ENCODE measurements around the gene CTIF.
"Not testable (repeated sequence)": the region's sequence is repeated elsewhere in the genome, so short reads cannot be mapped to it uniquely, and the experiment has no call there.

CTIF gene

GRCh38 chr18:48857023-48857694 is 318.3 kb downstream of the CTIF start:
- no peak for DNase-seq

DNA sequence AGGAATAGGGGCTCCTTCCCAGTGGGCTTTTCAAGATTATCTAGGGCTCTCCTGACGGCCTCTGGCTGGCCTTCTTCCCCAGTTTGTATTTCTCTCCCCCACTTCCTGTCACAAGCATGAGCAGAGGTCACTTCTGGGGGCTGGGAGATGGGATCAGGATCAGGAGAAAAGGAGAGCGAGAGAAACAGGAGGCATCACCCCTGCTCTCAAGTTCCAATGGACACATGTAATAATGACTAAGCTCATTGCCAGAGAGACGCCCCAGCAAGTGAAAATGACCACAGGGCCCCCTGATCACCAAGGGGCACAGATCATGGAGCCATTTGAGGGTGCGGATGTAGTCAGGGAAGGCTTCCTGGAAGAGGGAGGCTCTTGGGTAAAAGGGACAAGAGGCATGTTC is 319.8 kb downstream of the CTIF start:
- DNase-seq: no peak

- no peak for DNase-seq
These were observed 320.8 kb downstream of the CTIF start for GRCh38 chr18:48859311-48860268.

DNA sequence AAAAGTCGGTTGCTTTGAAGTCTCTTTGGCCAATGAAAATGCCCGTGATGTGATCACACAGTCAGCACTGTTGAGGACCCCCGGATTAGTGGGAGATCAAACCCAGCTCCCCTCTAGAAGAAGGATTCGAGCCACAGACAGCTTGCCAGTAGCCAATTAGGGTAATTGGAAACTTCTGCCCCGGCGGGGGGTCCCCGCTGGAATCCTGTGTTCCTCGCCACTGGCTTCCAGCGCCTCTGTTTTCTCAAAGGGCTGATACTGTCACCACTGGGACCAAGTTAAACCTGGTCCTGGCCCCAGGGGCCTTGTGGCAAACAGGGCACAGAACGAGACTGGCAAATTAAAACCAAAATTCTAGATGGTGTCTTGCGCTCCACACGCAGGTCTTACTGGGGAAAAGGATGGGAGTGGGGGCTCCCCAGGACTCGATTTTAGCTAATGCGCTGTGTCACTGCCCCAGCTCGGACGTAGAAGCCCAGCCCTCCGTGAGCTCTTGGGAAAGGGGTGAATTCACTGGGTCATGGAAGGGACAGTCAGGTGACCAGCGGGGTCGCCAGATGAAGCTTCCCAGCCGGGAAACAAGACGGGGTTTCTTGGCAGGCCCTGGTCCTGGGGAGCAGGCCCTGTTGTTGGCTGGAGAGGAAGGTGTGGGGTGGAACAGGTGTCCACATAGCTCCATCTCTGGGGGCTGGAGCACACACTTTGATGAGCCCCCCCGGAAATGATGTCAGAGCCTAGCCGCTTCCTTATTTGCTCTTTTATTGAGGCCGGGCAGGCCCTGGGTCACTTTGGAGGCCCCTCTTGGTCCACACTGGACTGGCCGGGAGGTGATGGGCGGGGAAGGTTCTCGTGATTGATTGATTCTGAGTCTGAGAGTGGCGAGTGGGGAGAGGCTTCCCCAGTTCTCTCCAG is 321.7 kb downstream of the CTIF start:
- no peak for DNase-seq

DNA sequence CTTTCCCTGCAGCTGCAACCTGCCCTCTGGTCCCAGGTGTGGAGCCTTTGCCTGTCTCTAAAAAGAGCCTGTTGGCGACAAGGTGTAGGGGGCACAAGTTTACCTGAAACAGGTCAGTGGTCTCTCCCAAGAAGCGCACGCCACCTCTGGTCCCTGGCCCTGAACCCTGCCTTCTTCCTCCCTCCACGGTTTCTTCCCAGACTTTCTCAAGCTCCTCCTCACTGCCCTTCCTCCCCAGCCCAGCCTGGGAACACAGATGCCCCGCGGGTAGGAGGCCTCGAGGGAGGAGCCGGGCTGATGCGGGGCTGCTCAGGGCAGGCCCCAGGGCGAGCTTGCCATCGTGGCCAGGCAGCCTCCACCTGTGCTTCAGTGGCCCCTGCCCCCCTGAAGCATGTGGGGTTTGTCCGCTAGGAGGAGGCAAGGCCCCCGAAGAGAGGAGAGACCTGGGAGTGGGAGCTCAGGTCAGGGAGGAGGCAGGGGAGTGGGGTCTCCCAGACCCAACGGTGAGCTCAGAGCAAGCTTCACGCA is 322.4 kb downstream of the CTIF start:
- DNase-seq: no peak

DNA sequence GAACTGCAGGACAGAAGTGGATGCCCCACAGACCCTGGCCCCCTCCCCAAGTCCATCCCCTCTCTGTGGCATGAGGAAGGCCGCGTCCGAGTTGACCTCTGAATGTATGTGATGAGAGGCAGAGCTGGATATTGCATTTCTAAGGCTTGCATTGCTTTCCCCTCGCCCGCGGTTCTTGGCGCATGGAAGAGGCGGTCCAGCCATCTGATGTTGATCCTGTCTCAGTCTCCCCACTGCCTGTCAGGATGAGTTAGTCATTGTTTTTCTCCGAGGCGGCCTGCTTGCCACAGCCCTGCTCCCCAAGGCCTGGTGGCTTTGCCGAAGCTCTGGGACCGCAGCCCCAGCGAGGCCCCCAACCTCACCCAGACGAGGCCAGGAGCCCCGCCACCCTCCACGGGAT is 323.3 kb downstream of the CTIF start:
- no peak for DNase-seq

DNA sequence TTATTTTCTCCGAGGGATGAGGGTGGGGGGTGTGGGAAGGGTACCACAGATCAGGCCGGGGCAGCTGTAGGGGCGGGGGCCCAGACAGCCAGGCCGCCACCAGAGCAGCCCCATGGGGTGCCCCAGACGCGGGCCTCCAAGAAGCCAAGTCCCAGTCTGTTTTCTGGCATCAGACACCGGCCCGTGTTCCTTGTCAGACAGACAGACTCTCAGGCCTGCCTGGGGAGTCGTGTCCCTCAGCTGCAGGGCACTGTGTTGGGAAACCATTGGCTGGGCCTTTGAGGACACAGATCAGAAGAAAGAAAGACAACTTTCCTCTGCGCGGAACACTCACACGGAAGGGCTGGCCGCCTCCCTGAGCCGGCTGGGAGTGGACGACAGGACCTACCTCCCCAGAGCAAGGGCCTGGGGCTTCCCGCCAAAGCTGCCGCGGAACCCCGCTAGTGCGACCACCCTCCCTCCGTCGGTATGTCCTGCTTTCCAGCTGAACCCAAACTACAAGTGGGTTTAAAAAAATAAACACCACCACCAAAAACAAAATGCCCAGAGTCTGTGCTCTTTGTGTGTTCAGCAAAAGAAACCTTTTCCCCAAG is 323.9 kb downstream of the CTIF start:
- DNase-seq: no peak

- no peak for DNase-seq
These were observed 324.7 kb downstream of the CTIF start for GRCh38 chr18:48863432-48864065.

DNA sequence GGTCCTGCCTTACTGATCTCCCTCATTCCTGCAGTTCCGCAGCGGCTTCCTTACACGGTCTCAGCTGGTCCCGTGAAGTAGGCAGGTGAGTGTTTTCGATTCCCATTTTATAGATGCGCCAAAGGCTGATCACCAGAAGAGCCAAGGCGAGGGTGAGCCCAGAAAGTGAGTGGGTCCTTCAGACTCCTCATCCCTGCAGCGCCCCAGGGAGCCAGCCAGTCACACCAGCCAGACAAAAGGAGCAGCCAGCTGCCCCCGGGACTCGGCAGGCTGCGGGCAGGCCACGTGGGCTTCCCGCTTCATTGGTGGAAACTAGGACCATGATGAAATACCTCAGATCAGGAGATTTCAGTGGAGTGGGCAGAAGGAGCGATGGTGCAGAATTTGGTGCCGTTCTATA is 326.0 kb downstream of the CTIF start:
- peak; percentile 34 to 39 for DNase-seq

DNA sequence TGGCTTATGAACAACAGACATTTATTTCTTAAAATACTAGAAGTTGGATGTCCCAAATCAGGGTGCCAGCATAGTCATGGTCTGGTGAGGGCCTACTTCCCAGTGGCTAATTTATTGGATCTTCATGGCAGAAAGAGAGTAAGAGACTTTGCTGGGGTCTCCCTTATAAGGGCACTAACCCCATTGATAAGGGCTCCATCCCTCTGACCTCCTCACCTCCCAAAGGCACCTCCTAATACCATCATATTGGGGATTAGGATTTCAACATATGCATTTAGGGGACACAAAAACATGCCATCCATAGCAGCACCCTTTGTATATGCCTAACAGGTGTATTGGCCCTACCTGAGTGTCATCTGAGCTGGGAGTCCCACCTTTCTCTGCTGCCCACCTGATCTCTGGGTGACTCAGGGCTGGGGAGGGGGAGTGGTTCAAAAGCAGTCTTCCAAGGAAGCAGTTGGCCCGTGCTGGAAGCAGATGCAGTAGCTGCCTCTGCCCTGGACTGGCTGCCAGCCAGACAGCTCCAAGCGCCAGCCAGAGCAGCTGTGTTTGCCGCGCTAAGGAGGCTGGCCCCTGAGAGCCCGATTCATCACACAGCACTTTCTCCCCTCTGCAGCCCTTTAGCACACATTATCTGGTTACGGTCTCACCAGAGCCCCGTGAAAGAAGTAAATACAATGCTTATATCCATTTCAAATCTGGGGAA is 327.4 kb downstream of the CTIF start:
- DNase-seq: peak in 1 of 2 experiments; percentile 46

DNA sequence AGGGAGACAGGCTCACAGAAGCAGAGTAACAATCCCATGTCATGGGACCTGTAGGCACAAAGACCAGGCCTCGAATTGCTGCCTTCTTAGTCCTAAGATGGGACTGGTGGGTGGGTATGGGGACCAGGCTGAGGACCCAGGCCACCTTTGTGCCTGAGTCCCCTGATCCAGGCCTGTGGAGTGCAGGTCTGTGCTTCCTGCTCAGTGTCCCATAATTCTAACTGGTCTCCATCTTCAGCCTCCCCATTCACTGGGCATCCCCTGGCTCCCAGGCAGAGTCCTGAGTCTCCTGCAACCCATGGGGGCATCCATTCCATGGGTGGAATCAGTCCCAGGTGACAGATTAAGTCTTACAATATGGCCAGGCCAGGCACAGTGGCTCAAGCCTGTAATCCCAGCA is 328.0 kb downstream of the CTIF start:
- DNase-seq: no peak

DNA sequence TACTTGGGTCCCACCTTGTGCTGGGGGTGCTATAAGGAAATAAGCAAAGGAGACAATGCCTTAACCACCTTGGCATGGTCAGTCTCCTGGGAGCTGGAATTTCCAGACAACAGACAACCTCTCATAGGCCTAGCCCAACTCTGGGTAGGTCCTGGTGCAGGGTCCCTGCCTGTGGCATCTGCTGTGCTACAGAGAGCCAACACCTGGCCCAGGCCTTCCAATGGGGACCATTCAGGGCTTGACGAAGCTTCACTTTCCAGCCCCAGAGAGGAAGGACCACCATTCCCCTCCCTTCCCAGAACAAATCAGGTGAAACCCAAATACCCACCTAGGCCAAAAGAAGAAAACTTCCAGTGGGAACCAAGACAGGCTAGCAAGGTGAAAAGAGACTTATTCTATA is 329.1 kb downstream of the CTIF start:
- no peak for DNase-seq

DNA sequence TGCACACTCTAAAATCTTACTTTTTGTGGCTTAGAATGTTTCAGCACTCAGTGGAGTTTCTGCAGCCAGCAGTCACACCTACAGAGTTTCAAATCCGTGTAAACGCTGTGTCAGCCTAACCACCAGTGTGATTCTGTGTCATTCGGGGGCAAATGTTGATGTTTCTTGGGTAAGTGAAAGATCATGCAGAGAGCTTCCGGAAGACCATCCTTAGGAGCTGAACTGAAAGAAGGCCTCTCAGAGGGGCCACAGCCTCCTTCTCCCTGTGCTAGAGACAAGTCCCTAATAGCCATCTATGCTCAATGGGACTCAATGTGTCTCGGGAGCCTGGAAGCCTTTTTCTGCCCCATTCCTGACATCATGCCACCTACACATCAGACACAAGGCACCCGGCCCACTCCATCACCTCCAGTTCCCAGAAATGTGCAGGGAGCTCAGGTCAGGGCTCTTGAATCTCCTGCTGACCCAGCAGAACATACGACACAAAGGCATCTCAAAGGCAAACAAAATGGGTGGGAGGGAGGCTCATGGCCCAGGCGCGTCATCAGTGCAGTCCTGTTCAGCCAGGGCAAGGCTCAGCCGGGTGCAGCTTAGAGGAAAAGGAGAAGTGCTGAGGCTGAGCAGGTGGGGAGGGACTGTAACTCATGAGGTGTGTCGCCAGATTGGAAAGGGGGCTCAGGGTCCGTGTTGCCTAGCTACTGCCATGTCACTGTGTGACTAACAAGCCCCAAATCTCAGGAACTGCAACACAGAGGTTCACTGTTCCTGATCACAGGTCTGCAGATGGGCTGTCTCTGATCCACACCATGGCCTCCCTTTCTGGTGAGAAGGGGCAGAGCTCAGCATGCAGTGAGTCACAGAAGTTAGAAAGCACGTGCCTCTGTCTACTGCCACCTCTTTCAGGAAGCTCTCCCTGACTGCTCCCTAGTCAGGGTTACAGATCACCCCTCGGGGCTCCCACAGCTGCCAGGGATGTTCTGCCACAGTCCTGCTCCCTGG is 329.9 kb downstream of the CTIF start:
- DNase-seq: no peak

DNA sequence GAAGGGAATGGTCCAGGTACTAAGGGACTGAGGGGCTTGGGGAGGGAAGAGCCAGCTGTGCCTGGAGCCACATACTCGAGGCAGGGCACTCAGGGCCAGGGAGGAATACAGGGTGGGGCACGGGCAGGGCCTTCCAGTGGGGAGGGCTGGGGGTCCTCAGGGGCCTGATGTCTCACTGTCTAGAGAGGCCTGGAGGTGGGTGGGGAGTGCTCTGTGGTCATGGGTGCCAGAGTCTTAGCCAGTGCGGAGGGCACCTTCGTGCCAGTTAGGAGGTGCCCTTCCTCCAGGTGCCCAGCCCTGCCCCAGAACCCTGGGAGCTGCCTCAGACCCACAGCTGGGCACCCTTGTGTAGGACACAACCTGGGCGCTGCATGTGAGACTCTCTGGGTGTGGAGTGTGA is 330.8 kb downstream of the CTIF start:
- no peak for DNase-seq

- not testable (repeated sequence) for DNase-seq
These were observed 332.1 kb downstream of the CTIF start for GRCh38 chr18:48870926-48871325.

DNA sequence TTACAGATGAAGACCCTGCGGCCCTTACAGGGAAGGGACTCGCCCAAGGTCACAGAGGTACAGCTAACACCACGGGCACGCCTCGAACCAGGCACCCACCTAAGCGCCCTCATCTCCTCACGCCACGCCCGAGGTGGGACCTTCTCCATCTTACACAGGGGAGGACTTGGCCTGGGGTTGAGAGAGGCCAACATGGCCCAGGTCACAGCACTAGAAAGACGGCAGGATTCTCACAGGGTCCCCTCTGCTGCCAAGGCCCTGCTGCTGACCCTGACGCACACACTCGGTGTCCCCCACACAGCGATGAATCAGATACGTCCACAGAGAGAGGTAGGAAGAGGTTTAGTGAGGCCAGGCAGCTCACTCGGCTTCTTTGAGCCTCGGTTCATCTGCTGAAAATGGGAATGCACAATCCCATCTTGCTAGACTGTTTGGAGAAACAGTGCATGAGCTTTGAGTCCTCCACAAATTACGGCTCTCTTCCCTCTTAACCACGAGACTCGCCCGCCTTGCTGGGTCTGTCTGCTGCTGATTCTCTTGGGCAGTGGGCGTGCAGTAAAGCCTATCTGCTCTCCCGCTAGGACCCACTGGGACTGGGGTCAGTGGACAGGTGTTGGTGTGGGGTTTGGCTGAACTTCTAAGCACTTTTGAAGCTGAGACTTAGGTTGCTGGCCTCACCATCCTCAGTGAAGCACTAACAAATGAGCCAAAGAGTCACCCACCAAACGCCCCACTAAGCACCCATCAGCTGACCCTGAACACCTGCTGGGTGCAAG is 332.7 kb downstream of the CTIF start:
- no peak for DNase-seq

DNA sequence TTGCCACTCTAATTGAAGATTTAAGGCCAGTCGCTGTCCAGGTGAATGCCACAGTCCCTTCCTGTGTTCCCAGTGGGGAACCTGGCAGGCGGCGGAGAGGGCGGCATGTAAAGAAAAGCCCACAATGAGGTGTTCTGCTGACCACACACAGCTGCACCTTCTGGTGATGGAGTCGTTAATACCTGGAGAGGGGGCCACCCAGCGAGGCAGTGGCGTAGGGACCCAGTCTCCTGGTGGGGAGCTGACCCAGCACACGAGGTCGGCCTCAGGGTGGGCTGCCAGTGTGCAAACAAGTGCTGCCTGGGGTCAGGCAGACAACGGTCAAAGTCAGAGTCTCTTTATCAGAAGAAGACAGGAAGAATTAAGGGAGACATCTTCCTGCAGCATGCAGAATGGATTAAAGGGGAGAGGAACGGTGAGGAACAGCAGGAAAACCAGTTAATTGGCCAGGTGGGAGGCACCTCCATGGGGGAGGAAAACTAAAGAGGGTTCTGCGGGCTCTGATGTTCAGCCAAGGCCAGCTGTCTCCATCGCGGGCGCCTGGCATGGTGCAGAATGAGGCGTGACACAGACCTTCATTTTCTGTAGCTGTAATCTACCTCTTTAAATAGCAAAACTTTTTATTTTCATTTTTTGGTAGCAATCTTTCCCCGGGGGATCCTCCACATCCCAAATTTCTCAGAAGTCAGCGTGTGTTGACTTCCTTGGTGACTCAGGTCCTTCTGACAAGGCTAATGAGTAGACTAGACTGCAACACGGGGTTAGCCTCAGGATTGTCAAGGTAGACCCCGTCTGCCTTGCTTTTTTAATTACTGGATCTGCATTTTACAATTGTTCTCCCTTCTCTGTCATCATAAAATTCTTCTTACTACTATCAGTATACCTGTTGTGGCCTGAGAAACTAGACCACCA is 333.7 kb downstream of the CTIF start:
- no peak for DNase-seq

DNA sequence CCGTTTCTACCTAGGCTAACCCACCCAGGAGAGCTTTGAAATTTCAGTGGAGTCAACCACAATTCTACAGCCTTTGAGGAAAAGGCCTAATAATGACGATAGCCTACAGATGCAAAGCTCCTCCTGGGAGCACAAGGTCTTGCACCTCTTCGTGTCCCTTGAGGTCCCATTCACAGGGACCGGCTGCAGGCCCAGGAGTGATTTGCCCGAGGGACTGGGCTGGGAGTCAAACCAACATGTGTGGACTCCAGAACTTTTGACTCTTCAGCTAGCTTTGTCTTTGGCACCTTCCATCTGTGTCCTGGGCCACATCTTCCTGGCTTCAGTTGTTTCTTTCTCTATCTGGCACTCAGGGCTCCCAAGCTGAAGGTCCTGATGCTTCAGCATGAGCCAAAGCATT is 335.4 kb downstream of the CTIF start:
- DNase-seq: no peak

All from NCI-H187 (cell line).